GOT3 (cell line): Measurements from ENCODE around the gene METTL25.

ENCODE experiments used
- DNase-seq: peaks from one replicate; lab custom pipeline; 2025; ENCODE audit warnings: mixed read lengths; lab: John Stamatoyannopoulos, UW

Gene METTL25

GRCh38 chr12:82407481-82407880 lies 49.2 kb downstream of the METTL25 start:
- DNase-seq = no peak

- no peak for DNase-seq
Measured at GRCh38 chr12:82408844-82409243, 50.5 kb downstream of the METTL25 start.

- no peak for DNase-seq
Measured at GRCh38 chr12:82411546-82412230, 53.4 kb downstream of the METTL25 start.

GRCh38 chr12:82412246-82412645 lies 53.9 kb downstream of the METTL25 start:
- DNase-seq = no peak

GRCh38 chr12:82414044-82414443 lies 55.7 kb downstream of the METTL25 start:
- DNase-seq = no peak

GRCh38 chr12:82414926-82415325 lies 56.6 kb downstream of the METTL25 start:
- no peak for DNase-seq

GRCh38 chr12:82415402-82415801 lies 57.1 kb downstream of the METTL25 start:
- DNase-seq = no peak

GRCh38 chr12:82425241-82425640 lies 66.9 kb downstream of the METTL25 start:
- DNase-seq = no peak

- DNase-seq = no peak
Measured at GRCh38 chr12:82426081-82426480, 67.8 kb downstream of the METTL25 start.

GRCh38 chr12:82426586-82426985 lies 68.3 kb downstream of the METTL25 start:
- DNase-seq = no peak

- DNase-seq = no peak
Measured at GRCh38 chr12:82430541-82431145, 72.3 kb downstream of the METTL25 start.

- DNase-seq = no peak
Measured at GRCh38 chr12:82434392-82434911, 76.1 kb downstream of the METTL25 start.

- no peak for DNase-seq
Measured at GRCh38 chr12:82436354-82436753, 78.0 kb downstream of the METTL25 start.

- DNase-seq = no peak
Measured at GRCh38 chr12:82437744-82438143, 79.4 kb downstream of the METTL25 start.

- no peak for DNase-seq
Measured at GRCh38 chr12:82438356-82438755, 80.0 kb downstream of the METTL25 start.

- DNase-seq = no peak
Measured at GRCh38 chr12:82440885-82441284, 82.6 kb downstream of the METTL25 start.

GRCh38 chr12:82448911-82449578 lies 90.7 kb downstream of the METTL25 start:
- no peak for DNase-seq

GRCh38 chr12:82456633-82457032 lies 98.3 kb downstream of the METTL25 start:
- DNase-seq = no peak

- DNase-seq = no peak
Measured at GRCh38 chr12:82458101-82458500, 99.8 kb downstream of the METTL25 start.

GRCh38 chr12:82461393-82461792 lies 103.1 kb downstream of the METTL25 start:
- DNase-seq = no peak

GRCh38 chr12:82461836-82462235 lies 103.5 kb downstream of the METTL25 start:
- no peak for DNase-seq

GRCh38 chr12:82468563-82468962 lies 110.2 kb downstream of the METTL25 start:
- DNase-seq = no peak

- DNase-seq = no peak
Measured at GRCh38 chr12:82470906-82471512, 112.7 kb downstream of the METTL25 start.
